ENCODE data around the gene PLCH1.

GRCh38 chr3:155605571-155605970 is 139.3 kb downstream of the PLCH1 start:
- TF ChIP-seq CTCF (IDR thresholded peaks at IDR 0.05) (no peak), POLR2A (IDR thresholded peaks at IDR 0.05) (no peak)
